Vagina (tissue), 2 donors: ENCODE data around the gene INO80C. TPM values are rescaled to one million over a fixed set of nuclear protein-coding genes. Genes with fewer than 3 reads are reported as not detected.

Experiments
- DNase-seq, 2 donors: peaks; one replicate each; pipeline ENCODE4 v3.0.0-alpha.2; 2017; ENCODE audit errors: extremely low spot score in 2 of 2
- H3K27ac ChIP-seq: fragments of 200-600 bp; sonication (generic); one replicate; pipeline ENCODE4 v1.5.1; 2019
- H3K27me3 ChIP-seq: fragments of 200-600 bp; sonication (generic); one replicate; pipeline ENCODE4 v1.5.1; 2019
- H3K36me3 ChIP-seq, 2 donors: fragments of 200-600 bp; sonication (generic); one replicate each; pipeline ENCODE4 v1.5.1; 2017 to 2019
- H3K4me1 ChIP-seq: fragments of 200-600 bp; sonication (generic); one replicate; pipeline ENCODE4 v1.5.1; 2019
- H3K4me3 ChIP-seq, 2 donors: fragments of 200-600 bp; sonication (generic); 1 replicate in 1 of 2; 2 replicates in 1 of 2; pipeline ENCODE4 v1.5.1; 2016 to 2019
- H3K9me3 ChIP-seq: fragments of 200-600 bp; sonication (generic); one replicate; pipeline ENCODE4 v1.5.1; 2019
- POLR2A ChIP-seq, 2 donors: fragments of 450-650 bp; IDR thresholded peaks; one replicate each; pipeline ENCODE4 v1.6.1; 2017; ENCODE audit warnings: antibody characterized with exemption in 2 of 2, mild to moderate bottlenecking in 2 of 2, moderate library complexity in 2 of 2
- POLR2AphosphoS5 ChIP-seq, 2 donors: sonication (generic); formaldehyde crosslinking; IDR thresholded peaks; one replicate each; pipeline ENCODE4 v1.9.0; 2017; ENCODE audit warnings: antibody characterized with exemption in 2 of 2, mild to moderate bottlenecking in 2 of 2, low read depth in 1 of 2; ENCODE audit not compliant: insufficient read depth in 1 of 2
- intact Hi-C: fragments of 100-400 bp; cut with DNase I; formaldehyde crosslinking; loops from one replicate; pipeline ENCODE4 v1.15.1; 2023
- total RNA-seq: library from RNA; depleted of rRNA; stranded (reverse); fragments of >200 nt; gene quantifications from one replicate; pipeline ENCODE4 v1.2.3, GENCODE V29; 2016
- TF ChIP-seq, protein P1 (sequence below), 3 experiments: fragments of 450-650 bp in 2 of 3; fragments of 200-600 bp in 1 of 3; sonication (generic) in 1 of 3; IDR thresholded peaks; one replicate each; pipeline ENCODE4 v1.5.1; 2017 to 2019; ENCODE audit warnings: antibody characterized with exemption in 3 of 3, mild to moderate bottlenecking in 2 of 3, moderate library complexity in 2 of 3

Gene INO80C
- total RNA-seq, 1 donor from 2014 or later = 21.1 TPM

DNA sequence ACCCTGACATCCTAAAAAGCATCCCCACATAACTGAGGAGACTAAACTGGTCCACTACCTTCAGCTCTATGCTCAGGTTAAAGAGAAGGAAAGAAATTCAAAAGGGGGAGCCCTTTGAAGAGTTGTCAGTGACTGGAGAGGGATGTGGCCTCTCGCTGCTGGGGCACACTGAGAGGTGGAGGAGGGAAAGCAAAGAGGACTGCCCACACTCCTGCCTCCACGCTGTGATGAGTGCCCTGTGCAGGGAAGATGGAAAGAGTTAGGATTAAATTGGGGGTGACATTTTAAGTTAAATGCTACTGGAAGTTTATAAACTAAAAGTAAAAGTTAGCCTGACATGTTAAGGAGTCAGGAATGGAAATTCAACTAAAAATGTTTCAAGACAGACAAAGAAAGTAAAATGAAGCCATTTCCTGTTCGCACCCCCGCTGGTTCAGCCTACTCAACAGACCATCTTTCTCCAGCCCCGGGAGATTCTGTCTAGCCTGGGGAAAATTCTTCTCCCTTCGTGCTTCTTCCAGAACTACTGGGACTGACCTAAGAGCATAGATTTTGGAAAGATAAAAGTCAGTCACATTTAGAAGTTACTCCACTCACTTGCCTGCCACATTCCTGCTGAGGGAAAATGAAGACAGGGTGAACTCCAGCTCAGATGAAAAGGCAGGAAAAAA, 17.8 kb upstream of the INO80C start:
- Histone ChIP-seq H3K36me3 (no peaks in the 10 kb centered on the region), H3K4me3 (no peak overlapping the region), H3K4me1 (peaks cover 13% of the 10 kb centered on the region), H3K27ac (peak overlapping the region; percentile 7), H3K27me3 (no peaks in the 10 kb centered on the region), H3K9me3 (no peaks in the 10 kb centered on the region)
- TF ChIP-seq POLR2A (IDR thresholded peaks at IDR 0.05) (no peak), POLR2AphosphoS5 (IDR thresholded peaks at IDR 0.05; ENCODE audit: insufficient read depth in 1 of 2, low read depth in 1 of 2) (no peak)
- no peak for DNase-seq
- intact Hi-C loops = no loop called here

DNA sequence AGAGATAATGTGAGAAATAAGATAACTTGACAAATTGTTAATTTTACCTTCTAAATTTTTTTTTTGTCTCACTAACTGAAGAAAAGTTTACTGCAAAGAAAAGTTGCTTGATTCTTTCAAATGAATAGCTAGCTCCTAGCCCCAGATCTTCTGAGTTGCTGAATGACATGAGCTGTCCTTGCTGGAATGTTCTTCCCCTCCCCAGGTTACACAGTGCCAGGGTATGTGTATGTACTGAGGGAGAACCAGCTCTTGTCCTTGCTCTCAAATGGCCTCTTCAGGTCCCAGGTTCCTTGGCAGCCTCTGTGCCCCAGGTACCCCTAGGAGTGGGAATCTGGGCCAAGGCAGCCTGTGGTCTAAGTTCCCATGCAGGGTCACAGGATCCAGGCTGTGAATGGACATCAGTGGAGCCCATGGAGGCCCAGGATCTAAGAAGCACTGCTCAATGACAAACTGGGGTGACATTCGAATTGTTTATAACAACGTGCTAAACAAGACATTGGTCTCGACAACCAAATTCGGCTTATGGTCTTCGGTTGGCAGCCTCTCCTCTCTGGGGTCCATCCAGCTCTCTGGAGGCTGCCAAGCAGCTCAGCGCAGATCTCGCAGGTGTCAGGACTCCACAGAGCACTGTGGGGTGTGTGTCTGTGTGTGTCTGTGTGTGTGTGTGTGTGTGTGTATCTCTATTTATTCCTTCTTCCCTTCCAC, 17.1 kb upstream of the INO80C start:
- TF ChIP-seq, protein P1, sequence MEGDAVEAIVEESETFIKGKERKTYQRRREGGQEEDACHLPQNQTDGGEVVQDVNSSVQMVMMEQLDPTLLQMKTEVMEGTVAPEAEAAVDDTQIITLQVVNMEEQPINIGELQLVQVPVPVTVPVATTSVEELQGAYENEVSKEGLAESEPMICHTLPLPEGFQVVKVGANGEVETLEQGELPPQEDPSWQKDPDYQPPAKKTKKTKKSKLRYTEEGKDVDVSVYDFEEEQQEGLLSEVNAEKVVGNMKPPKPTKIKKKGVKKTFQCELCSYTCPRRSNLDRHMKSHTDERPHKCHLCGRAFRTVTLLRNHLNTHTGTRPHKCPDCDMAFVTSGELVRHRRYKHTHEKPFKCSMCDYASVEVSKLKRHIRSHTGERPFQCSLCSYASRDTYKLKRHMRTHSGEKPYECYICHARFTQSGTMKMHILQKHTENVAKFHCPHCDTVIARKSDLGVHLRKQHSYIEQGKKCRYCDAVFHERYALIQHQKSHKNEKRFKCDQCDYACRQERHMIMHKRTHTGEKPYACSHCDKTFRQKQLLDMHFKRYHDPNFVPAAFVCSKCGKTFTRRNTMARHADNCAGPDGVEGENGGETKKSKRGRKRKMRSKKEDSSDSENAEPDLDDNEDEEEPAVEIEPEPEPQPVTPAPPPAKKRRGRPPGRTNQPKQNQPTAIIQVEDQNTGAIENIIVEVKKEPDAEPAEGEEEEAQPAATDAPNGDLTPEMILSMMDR (IDR thresholded peaks at IDR 0.05) = no peak
- TF ChIP-seq POLR2A (IDR thresholded peaks at IDR 0.05) = no peak
- Histone ChIP-seq H3K9me3 (no peaks in the 10 kb centered on the region), H3K27ac (no peak overlapping the region), H3K4me3 (no peak overlapping the region), H3K4me1 (peaks cover 13% of the 10 kb centered on the region), H3K27me3 (no peaks in the 10 kb centered on the region), H3K36me3 (no peaks in the 10 kb centered on the region)
- peak in 1 of 2 donors; percentile 67 for DNase-seq
- intact Hi-C loops = no loop called here

DNA sequence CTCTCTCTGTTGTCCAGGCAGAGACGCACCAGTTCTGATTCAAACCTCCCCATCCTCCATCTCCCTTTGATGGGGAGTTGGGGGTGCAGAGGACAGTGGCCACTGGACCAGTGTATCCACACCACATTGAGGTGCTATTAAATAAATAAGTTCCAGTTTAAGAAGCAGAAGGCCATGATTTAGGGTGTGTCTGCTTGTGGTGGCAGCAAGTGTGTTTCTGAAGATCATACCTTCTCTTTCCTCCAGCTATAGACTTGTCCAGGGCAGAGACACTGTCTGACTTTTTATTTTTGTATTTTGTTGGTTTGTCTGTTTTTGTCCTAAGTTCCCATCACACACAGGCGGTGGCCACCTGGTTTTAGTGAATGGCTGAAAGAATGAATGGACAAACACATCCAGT, 16.5 kb upstream of the INO80C start:
- Histone ChIP-seq H3K4me1 (peaks cover 13% of the 10 kb centered on the region), H3K4me3 (no peak overlapping the region), H3K27ac (no peak overlapping the region), H3K27me3 (no peaks in the 10 kb centered on the region), H3K36me3 (no peaks in the 10 kb centered on the region), H3K9me3 (no peaks in the 10 kb centered on the region)
- no peak for DNase-seq
- intact Hi-C loops = no loop called here
- TF ChIP-seq POLR2AphosphoS5 (IDR thresholded peaks at IDR 0.05; ENCODE audit: insufficient read depth in 1 of 2, low read depth in 1 of 2) (no peak), POLR2A (IDR thresholded peaks at IDR 0.05) (no peak)
- TF ChIP-seq, protein P1 (IDR thresholded peaks at IDR 0.05) = no peak

- H3K4me3 ChIP-seq = no peak overlapping the region
- TF ChIP-seq, protein P1 (IDR thresholded peaks at IDR 0.05) = no peak
- TF ChIP-seq POLR2A (IDR thresholded peaks at IDR 0.05) (no peak), POLR2AphosphoS5 (IDR thresholded peaks at IDR 0.05; ENCODE audit: insufficient read depth in 1 of 2, low read depth in 1 of 2) (no peak)
- H3K27ac ChIP-seq = no peak overlapping the region
- H3K27me3 ChIP-seq = no peaks in the 10 kb centered on the region
- intact Hi-C loops = no loop called here
- no peaks in the 10 kb centered on the region for H3K36me3 ChIP-seq
- peak in 1 of 2 donors; percentile 84 for DNase-seq
- peaks cover 13% of the 10 kb centered on the region for H3K4me1 ChIP-seq
- no peaks in the 10 kb centered on the region for H3K9me3 ChIP-seq
Observed at GRCh38 chr18:35513181-35513936, 15.6 kb upstream of the INO80C start.

GRCh38 chr18:35512761-35513160, 15.0 kb upstream of the INO80C start:
- Histone ChIP-seq H3K27me3 (no peaks in the 10 kb centered on the region), H3K27ac (no peak overlapping the region), H3K9me3 (no peaks in the 10 kb centered on the region), H3K4me1 (peaks cover 13% of the 10 kb centered on the region), H3K36me3 (no peaks in the 10 kb centered on the region), H3K4me3 (no peak overlapping the region)
- peak in 1 of 2 donors; percentile 62 for DNase-seq
- TF ChIP-seq, protein P1 (IDR thresholded peaks at IDR 0.05) = no peak
- TF ChIP-seq POLR2AphosphoS5 (IDR thresholded peaks at IDR 0.05; ENCODE audit: insufficient read depth in 1 of 2, low read depth in 1 of 2) = no peak
- TF ChIP-seq POLR2A (IDR thresholded peaks at IDR 0.05) = no peak
- intact Hi-C loops = no loop called here
